Dendritic cell treated with granulocyte-macrophage colony-stimulating factor and Interleukin-4, amounts not matched to agents 40 ng/mL and 50 ng/mL, for 4 days (primary cell): ENCODE measurements around the gene BLOC1S3.

Experiments
- H3K27ac Mint-ChIP-seq: one replicate; pipeline ENCODE4 v1.8.0; 2022; ENCODE audit warnings: mild to moderate bottlenecking, mixed read lengths
- H3K27me3 Mint-ChIP-seq: one replicate; pipeline ENCODE4 v1.8.0; 2022; ENCODE audit warnings: mild to moderate bottlenecking, mixed read lengths
- H3K36me3 Mint-ChIP-seq: one replicate; pipeline ENCODE4 v1.8.0; 2022; ENCODE audit warnings: low read depth, mixed read lengths
- H3K4me1 Mint-ChIP-seq: one replicate; pipeline ENCODE4 v1.8.0; 2022; ENCODE audit warnings: low read depth, mixed read lengths
- H3K4me3 Mint-ChIP-seq: one replicate; pipeline ENCODE4 v1.8.0; 2022; ENCODE audit warnings: mild to moderate bottlenecking, moderate library complexity, mixed read lengths
- H3K9me3 Mint-ChIP-seq: one replicate; pipeline ENCODE4 v1.8.0; 2022; ENCODE audit warnings: mixed read lengths
- intact Hi-C: fragments of 100-400 bp; cut with micrococcal nuclease; formaldehyde crosslinking; loops from one replicate; pipeline ENCODE4 v1.15.0; 2022

The BLOC1S3 gene

DNA sequence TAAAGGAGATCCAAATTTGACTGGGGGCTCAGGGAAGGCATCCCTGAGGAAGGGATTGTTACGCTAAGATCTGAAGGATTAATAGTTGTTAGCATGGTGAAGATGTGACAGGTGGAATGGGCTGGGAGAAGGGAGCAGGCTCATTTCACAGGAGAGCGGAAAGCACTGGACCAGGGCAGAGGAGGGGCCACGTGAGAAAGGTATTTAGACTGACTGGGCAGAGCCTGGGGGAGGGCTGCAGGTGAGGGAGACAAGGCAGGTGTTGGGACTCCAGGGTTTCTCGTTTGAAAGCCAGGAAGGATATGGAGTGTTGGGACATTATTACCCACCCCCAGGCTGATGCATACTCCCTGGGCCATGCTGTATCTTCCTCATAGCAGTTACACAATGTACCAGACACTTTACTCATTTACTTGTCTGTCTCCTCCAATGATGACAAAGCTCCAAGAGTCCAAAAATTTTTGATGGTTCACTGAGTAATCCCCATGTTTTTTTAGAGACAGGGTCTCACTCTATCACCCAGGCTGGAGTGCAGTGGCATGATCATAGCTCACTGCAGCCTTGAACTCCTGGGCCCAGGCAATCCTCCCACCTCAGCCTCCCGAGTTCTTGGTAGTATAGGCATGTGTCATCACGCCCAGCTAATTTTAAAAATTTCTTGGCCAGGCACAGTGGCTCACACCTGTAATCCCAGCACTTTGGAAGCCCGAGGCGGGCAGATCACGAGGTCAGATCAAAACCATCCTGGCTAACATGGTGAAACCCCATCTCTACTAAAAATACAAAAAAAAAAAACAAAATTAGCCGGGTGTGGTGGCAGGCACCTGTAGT, 2.9 kb upstream of the BLOC1S3 start:
- Mint-ChIP-seq H3K9me3 (no peaks in the 10 kb centered on the region), H3K4me3 (no peak overlapping the region), H3K27me3 (no peaks in the 10 kb centered on the region), H3K27ac (no peak overlapping the region), H3K36me3 (peaks cover 17% of the 10 kb centered on the region), H3K4me1 (peaks cover 44% of the 10 kb centered on the region)
- intact Hi-C loops = loop anchor here (5.0 to 10.0 kb wide), 2 partner anchors 69 to 173 kb away; partner anchors contain the start of genes EXOC3L2 and RELB

DNA sequence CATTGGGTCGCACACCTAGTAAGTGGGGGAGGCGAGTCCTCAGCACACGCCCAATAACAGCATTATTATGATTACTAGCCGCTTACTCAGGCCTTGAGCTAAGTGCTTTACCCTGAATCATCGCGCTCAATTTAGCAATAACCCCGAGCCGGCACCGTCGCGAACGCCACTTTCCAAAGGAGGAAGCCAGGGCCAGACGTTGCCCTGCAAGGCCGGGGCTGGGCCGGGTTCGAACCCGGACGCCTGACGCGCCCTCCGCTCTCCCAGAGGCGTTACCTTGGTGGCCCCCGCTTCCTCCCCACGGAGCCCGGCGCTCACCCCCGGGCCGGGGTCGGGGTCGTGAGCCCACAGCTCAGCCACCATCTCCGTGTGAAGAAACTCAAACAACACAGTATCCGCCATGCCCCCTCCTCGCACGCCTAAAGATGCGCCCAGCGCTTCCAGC, 745 bp upstream of the BLOC1S3 start, which contains the start of gene TRAPPC6A:
TSS of gene TRAPPC6A (minus strand) at position 421 of the 445 bp plus-strand sequence. CDS start at position 402, 19 bp downstream.
- H3K27ac Mint-ChIP-seq = peak within 1 kb of the TSS; percentile 89
- peaks cover 32% of the 10 kb centered on the region for H3K36me3 Mint-ChIP-seq
- intact Hi-C loops = loop anchor here (5.0 to 10.0 kb wide), 2 partner anchors 67 to 176 kb away; partner anchors contain the start of genes EXOC3L2 and RELB
- peaks cover 44% of the 10 kb centered on the region for H3K4me1 Mint-ChIP-seq
- no peaks in the 10 kb centered on the region for H3K9me3 Mint-ChIP-seq
- peak within 1 kb of the TSS; percentile 78 for H3K4me3 Mint-ChIP-seq
- no peaks in the 10 kb centered on the region for H3K27me3 Mint-ChIP-seq

DNA sequence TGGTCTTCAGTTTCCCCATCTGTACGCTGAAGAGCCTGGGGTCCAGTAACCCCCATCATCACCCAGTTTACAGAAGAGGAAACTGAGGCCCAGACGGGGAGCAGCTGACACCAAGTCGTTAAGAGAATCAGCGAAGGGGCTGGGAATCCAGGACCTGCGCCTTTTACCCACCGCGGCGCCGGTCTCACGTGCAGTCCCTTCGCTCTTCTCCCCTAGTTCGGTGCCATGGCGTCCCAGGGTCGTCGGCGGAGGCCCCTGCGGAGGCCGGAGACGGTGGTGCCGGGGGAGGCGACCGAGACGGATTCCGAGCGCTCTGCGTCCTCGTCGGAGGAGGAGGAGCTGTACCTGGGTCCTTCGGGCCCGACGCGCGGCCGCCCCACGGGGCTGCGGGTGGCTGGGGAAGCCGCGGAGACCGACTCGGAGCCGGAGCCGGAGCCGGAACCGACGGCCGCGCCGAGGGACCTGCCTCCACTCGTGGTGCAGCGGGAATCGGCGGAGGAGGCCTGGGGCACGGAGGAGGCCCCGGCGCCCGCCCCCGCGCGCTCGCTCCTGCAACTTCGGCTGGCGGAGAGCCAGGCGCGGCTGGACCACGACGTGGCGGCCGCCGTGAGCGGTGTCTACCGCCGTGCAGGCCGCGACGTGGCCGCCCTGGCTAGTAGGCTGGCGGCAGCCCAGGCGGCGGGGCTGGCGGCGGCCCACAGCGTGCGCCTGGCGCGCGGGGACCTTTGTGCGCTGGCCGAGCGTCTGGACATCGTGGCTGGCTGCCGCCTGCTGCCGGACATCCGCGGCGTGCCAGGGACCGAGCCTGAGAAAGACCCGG, 698 bp downstream of the BLOC1S3 start:
- H3K9me3 Mint-ChIP-seq = no peaks in the 10 kb centered on the region
- H3K27ac Mint-ChIP-seq = peak overlapping the region; percentile 89
- no peaks in the 10 kb centered on the region for H3K27me3 Mint-ChIP-seq
- peaks cover 32% of the 10 kb centered on the region for H3K36me3 Mint-ChIP-seq
- peak overlapping the region; percentile 78 for H3K4me3 Mint-ChIP-seq
- intact Hi-C loops = loop anchor here (5.0 to 10.0 kb wide), 2 partner anchors 66 to 177 kb away; partner anchors contain the start of genes EXOC3L2 and RELB
- H3K4me1 Mint-ChIP-seq = peaks cover 43% of the 10 kb centered on the region

DNA sequence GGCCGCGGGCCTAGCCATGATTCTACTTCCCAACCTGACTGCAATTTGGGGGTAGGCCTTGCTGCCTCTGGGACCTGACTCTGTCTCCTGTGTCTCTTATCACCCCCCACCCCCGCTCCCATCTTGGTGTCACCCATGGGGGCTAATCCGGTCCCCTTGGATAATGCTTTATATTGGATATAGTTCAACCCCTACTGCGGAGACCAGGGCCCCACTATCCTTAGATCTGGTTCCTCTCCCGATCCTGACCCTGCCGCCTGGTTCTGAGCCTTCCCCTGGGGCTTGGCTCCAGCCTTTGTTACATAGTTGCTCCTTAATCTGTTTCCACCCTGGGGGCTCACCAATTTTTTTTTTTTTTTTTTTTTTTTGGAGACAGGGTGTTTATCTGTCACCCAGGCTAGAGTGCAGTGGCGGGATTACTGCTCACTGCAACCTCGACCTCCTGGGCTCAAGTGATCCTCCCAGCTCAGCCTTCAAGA, 1.3 kb downstream of the BLOC1S3 start:
- intact Hi-C loops = loop anchor here (5.0 to 10.0 kb wide), 2 partner anchors 65 to 178 kb away; partner anchors contain the start of genes EXOC3L2 and RELB
- Mint-ChIP-seq H3K9me3 (no peaks in the 10 kb centered on the region), H3K4me3 (peak overlapping the region; percentile 78), H3K27me3 (no peaks in the 10 kb centered on the region), H3K27ac (peak overlapping the region; percentile 44), H3K4me1 (peaks cover 50% of the 10 kb centered on the region), H3K36me3 (peaks cover 32% of the 10 kb centered on the region)

DNA sequence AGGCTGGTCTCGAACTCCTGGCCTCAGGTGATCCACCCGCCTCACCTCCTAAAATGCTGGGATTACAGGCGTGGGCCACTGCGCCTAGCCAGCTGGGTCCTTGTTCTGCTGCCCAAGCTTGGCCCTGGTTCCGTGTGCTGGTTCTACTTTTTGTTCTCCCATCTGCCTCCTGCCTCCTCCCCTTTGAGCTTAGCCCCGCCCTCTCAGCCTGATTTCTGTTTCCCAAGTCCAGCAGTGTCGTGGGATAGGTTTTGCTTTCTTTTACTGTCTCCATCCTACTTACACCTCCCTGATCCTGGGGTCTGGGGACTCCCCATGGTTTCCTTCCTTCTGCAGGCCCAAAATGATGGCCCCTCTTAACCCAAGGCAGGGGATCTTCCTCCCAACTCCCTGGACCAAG, 2.4 kb downstream of the BLOC1S3 start:
- intact Hi-C loops = no loop called here
- no peaks in the 10 kb centered on the region for H3K27me3 Mint-ChIP-seq
- peaks cover 49% of the 10 kb centered on the region for H3K4me1 Mint-ChIP-seq
- H3K4me3 Mint-ChIP-seq = peak overlapping the region; percentile 78
- H3K36me3 Mint-ChIP-seq = peaks cover 32% of the 10 kb centered on the region
- peak overlapping the region; percentile 44 for H3K27ac Mint-ChIP-seq
- no peaks in the 10 kb centered on the region for H3K9me3 Mint-ChIP-seq

DNA sequence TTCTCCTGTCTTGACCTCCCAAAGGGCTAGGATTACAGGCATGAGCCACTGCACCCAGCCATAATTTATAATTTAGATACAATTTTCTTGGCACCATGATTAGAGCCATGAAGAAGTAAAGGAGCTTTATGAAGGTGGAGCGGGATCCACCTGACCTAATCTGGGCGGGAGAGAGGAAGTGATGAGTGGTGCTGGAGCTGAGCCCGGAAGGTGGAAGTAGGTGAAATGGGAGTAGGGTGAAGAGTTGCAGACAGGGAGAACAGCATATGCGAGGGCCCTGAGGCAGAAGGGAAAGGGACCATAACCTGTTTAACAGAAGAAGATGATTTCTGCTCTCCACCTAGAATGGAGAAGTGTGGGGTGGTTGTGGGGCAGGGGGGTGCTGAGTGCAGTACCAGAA, 4.2 kb downstream of the BLOC1S3 start:
- Mint-ChIP-seq H3K4me1 (peaks cover 53% of the 10 kb centered on the region), H3K36me3 (peaks cover 32% of the 10 kb centered on the region), H3K27ac (no peak overlapping the region)

DNA sequence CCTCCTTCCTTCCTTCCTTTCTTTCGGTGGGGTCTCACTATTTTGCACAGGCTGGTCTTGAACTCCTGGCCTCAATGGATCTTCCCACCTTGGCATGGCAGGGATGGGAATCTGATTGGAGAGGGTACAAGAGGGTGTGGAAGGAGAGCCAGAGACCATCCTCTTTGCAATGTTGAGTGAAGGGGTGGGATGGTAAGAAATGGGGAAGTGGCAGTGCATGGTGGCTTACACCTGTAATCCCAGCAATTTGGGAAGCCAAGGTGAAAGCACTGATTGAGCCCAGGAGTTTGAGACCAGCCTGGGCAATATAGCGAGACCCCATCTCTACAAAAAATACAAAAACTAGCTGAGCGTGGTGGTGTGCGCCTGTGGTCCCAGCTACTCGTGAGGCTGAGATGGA, 5.5 kb downstream of the BLOC1S3 start:
- H3K27me3 Mint-ChIP-seq = no peaks in the 10 kb centered on the region
- H3K27ac Mint-ChIP-seq = peak overlapping the region; percentile 56
- H3K36me3 Mint-ChIP-seq = peaks cover 27% of the 10 kb centered on the region
- H3K4me1 Mint-ChIP-seq = peaks cover 53% of the 10 kb centered on the region
- intact Hi-C loops = no loop called here
- H3K4me3 Mint-ChIP-seq = no peak overlapping the region
- H3K9me3 Mint-ChIP-seq = no peaks in the 10 kb centered on the region

More for the DNA sequence above, 4.2 kb downstream of the BLOC1S3 start:
- intact Hi-C loops = no loop called here
- H3K27me3 Mint-ChIP-seq = no peaks in the 10 kb centered on the region
- no peak overlapping the region for H3K4me3 Mint-ChIP-seq
- no peaks in the 10 kb centered on the region for H3K9me3 Mint-ChIP-seq

DNA sequence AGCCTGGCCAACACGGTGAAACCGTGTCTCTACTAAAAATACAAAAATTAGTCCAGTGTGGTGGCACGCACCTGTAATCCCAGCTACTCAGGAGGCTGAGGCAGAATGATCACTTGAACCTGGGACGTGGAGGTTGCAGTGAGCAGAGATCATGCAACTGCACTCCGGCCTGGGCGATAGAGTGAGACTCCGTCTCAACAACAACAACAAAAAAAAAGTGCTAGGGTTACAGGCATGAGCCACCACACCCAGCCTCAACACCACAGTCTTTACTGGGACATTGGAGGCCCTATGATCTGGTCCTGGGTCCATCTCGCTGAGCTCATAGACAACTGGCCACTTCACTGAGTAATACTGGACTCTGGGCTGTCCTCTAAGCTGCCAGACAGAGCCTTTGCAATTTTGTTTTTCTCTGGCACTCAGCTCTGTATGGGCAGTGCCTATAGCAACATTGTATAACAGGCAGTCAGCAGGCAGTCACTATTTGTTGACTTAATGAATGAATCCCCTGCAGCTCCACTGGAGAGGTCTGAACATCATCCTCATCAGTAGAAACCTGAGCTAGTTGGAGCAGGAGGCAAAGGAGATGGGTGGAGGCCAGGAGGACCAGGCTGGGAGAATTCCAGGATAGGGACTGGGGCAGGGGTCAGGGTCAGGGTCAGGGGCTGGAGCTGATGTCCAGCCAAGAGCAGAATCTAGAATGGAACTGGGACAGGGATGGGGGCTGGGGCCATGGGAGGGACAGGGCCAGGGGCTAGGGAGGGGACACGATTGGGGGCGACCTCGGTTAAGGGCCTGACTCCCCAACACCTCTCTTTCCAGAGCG, 8.1 kb downstream of the BLOC1S3 start:
- Mint-ChIP-seq H3K4me3 (no peak overlapping the region), H3K27me3 (no peaks in the 10 kb centered on the region), H3K27ac (peak overlapping the region; percentile 18), H3K4me1 (peaks cover 33% of the 10 kb centered on the region), H3K36me3 (peaks cover 11% of the 10 kb centered on the region), H3K9me3 (no peaks in the 10 kb centered on the region)
- intact Hi-C loops = no loop called here

DNA sequence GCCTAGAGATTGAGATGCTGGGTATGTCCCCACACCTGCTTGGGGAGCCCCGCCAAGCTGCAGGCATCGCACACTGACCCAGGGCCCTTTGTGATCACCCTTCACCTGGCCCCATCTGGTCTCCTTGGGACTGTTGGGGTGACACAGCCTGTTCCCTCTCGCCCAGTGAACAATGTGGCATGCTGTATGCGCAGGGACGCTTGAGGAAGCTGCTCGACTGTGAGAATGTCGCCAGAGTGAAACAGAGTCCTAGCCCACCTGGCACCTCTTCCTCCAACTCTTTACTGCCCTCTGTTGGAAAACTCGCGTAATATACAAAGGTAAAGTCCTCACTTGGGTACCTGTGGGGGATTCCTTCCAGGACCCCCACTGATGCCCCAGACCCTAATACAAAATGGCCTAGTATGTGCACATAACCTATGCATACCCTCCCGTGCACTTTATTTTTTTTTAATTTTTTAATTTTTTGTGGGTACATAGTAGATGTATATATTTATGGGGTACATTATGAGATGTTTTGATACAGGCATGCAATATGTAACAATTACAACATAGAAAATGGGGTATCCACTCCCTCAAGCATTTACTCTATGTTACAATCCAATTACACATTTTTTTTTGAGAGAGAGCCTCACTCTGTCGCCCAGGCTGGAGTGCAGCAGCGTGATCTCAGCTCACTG, 9.0 kb downstream of the BLOC1S3 start:
- Mint-ChIP-seq H3K4me1 (peaks cover 31% of the 10 kb centered on the region), H3K4me3 (no peak overlapping the region), H3K27me3 (no peaks in the 10 kb centered on the region), H3K27ac (no peak overlapping the region), H3K36me3 (peaks cover 6% of the 10 kb centered on the region), H3K9me3 (no peaks in the 10 kb centered on the region)
- intact Hi-C loops = no loop called here

DNA sequence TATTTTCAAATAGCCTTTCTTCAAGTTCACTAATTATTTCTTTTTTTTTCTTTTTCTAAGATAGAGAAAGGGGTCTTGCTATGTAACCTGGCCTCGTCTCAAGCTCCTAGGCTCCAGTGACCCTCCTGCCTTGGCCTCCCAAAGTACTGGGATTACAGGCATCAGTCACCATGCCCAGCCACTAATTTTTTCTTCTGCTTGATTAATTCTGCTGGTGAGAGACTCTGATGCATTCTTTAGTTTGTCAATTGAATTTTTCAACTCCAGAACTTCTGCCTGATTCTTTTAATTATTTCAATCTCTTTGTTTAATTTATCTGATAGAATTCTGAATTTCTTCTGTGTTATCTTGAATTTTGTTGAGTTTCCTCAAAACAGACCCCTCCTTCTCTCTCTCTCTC, 11.4 kb downstream of the BLOC1S3 start:
- no peak overlapping the region for H3K4me3 Mint-ChIP-seq
- intact Hi-C loops = no loop called here
- peaks cover 11% of the 10 kb centered on the region for H3K4me1 Mint-ChIP-seq
- H3K27ac Mint-ChIP-seq = no peak overlapping the region
- no peaks in the 10 kb centered on the region for H3K27me3 Mint-ChIP-seq
- peaks cover 6% of the 10 kb centered on the region for H3K36me3 Mint-ChIP-seq
- no peaks in the 10 kb centered on the region for H3K9me3 Mint-ChIP-seq

DNA sequence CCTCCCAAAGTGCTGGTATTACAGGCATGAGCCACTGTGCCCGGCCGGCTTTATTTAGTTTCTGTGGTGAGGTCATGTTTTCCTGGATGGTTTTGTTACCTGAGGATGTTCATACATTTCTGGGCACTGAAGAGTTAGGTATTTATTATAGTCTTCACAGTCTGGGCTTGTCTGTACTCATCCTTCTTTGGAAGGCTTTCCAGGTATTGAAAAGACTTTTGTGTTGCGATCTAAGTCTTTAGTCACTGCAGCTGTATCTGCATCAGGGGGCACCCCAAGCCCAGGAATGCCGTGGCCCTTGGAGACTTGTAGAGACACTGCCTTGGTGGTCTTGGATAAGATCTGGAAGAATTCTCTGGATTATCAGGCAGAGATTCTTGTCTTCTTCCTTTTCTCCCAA, 12.8 kb downstream of the BLOC1S3 start:
- no peak overlapping the region for H3K4me3 Mint-ChIP-seq
- peaks cover 6% of the 10 kb centered on the region for H3K36me3 Mint-ChIP-seq
- no peak overlapping the region for H3K27ac Mint-ChIP-seq
- peaks cover 4% of the 10 kb centered on the region for H3K4me1 Mint-ChIP-seq
- no peaks in the 10 kb centered on the region for H3K27me3 Mint-ChIP-seq
- intact Hi-C loops = no loop called here
- no peaks in the 10 kb centered on the region for H3K9me3 Mint-ChIP-seq

DNA sequence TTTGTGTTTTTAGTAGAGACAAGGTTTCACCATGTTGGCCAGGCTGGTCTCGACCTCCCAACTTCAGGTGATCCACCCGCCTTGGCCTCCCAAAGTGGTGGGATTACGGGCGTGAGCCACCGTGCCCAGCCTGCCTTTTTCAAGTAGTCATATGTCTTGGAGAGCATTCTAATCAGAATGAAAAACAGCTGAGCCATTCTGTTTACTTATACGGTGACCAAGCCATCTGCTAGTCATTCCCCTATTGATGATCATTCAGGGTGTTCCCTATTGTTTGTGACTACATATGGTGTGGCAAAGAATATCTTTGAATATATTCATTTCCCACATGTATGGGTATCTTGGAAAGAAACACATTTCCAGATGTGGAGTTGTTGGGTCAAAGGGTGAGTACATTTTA, 17.2 kb downstream of the BLOC1S3 start:
- intact Hi-C loops = no loop called here
- H3K27me3 Mint-ChIP-seq = peaks cover 4% of the 10 kb centered on the region
- H3K4me1 Mint-ChIP-seq = no peaks in the 10 kb centered on the region
- no peaks in the 10 kb centered on the region for H3K36me3 Mint-ChIP-seq
- no peak overlapping the region for H3K27ac Mint-ChIP-seq
- H3K9me3 Mint-ChIP-seq = no peaks in the 10 kb centered on the region
- no peak overlapping the region for H3K4me3 Mint-ChIP-seq

DNA sequence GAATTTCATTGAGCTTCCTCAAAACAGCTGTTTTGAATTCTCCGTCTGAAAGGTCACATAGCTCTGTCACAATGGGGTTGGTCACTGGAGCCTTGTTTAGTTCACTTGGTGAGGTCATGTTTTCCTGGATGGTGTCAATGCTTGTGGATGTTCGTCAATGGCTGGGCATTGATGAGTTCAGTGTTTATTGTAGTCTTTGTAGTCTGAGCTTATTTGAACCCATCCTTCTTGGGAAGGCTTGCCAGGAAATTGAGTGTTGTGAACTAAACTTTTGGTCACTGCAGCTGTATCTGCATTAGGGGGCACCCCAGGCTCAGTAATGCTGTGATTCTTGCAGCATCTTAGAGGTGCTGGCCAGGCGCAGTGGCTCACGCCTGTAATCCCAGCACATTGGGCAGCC, 22.0 kb downstream of the BLOC1S3 start:
- Mint-ChIP-seq H3K36me3 (no peaks in the 10 kb centered on the region), H3K27ac (no peak overlapping the region), H3K9me3 (no peaks in the 10 kb centered on the region), H3K4me1 (no peaks in the 10 kb centered on the region), H3K27me3 (peaks cover 4% of the 10 kb centered on the region), H3K4me3 (no peak overlapping the region)
- intact Hi-C loops = no loop called here
